C4-2B (cell line): ENCODE results near the gene COX17.
A peak's percentile ranks its signal among the peaks of the same experiment; 100 is the strongest.

Experiments used
- H3K27ac ChIP-seq: fragments of 450-650 bp; 2 replicates; pipeline ENCODE4 v1.5.1; 2017
- ZFX ChIP-seq: fragments of 450-650 bp; IDR thresholded peaks from 2 replicates; pipeline ENCODE4 v1.6.1; 2017
- TF ChIP-seq, protein P1 (sequence below): fragments of 450-650 bp; conservative IDR thresholded peaks from 2 replicates; pipeline ENCODE4 v1.5.1; 2017; ENCODE audit warnings: mild to moderate bottlenecking

COX17 gene

GRCh38 chr3:119639494-119640350 is 37.5 kb downstream of the COX17 start:
- no peak for TF ChIP-seq ZFX
- TF ChIP-seq, protein P1, sequence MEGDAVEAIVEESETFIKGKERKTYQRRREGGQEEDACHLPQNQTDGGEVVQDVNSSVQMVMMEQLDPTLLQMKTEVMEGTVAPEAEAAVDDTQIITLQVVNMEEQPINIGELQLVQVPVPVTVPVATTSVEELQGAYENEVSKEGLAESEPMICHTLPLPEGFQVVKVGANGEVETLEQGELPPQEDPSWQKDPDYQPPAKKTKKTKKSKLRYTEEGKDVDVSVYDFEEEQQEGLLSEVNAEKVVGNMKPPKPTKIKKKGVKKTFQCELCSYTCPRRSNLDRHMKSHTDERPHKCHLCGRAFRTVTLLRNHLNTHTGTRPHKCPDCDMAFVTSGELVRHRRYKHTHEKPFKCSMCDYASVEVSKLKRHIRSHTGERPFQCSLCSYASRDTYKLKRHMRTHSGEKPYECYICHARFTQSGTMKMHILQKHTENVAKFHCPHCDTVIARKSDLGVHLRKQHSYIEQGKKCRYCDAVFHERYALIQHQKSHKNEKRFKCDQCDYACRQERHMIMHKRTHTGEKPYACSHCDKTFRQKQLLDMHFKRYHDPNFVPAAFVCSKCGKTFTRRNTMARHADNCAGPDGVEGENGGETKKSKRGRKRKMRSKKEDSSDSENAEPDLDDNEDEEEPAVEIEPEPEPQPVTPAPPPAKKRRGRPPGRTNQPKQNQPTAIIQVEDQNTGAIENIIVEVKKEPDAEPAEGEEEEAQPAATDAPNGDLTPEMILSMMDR, result no peak
- H3K27ac ChIP-seq, result no peak overlapping the region

DNA sequence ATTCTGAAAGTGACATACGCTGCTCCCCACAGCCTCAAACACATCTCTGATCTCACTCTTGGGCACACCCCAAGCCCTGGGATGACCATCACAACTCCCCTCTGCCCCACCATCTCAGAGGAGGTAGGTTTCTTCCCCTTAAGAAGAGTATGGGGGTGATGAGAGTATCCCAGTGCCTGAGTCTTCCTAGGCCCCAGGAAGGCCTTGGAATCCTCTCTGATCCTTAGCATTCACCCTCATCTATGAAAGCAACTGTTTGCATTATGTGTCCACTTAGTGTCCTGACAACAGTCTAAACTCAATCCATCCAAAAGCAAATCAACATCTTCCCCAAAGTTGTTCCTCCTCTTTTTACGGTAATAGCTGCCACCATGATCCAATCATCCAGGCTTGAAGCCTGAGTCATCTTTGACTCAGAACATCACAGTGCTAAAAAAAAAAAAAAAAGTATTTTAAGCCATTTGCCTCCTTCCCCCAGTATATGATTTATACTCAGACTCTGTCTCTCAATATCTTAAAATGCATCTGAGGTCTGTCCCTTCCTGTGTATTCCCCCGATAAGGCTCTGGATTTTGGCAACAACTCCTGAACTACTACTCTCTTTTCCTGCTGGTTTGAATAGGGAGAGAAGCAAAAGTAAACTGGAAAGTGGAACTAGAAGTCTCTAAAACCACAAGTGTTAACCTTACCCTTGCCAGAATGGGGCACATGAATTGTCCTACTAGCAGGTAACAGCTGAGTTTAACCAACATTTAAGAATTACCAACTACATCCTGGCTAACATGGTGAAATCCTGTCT is 39.3 kb downstream of the COX17 start:
- no peak overlapping the region for H3K27ac ChIP-seq
- TF ChIP-seq, protein P1, result no peak
- TF ChIP-seq ZFX, result no peak

- TF ChIP-seq ZFX, result no peak
- TF ChIP-seq, protein P1, result no peak
- no peak overlapping the region for H3K27ac ChIP-seq
These were observed 40.2 kb downstream of the COX17 start for GRCh38 chr3:119636891-119637611.

DNA sequence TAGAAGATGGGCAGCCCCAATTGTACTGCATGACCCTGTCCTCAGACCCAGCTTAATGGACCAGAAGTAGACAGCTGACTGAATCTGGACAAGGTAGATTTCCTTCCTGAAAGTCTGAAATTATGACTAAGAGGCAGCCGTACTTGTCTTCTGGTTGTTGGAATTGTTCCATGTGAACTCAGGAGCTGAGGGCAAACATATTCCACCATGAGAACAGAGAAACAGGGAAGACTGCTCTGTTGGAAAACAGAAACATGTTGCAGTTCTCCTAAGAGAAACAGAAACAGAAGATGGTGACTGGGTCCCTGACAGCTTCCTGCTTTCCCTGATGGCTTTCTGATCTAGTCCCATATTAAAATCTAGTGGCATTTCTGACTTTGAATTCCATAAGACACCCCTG is 41.0 kb downstream of the COX17 start:
- H3K27ac ChIP-seq, result peak overlapping the region; percentile 3; the same call in 1 of the 2 replicates
- TF ChIP-seq, protein P1, result no peak
- TF ChIP-seq ZFX, result no peak

DNA sequence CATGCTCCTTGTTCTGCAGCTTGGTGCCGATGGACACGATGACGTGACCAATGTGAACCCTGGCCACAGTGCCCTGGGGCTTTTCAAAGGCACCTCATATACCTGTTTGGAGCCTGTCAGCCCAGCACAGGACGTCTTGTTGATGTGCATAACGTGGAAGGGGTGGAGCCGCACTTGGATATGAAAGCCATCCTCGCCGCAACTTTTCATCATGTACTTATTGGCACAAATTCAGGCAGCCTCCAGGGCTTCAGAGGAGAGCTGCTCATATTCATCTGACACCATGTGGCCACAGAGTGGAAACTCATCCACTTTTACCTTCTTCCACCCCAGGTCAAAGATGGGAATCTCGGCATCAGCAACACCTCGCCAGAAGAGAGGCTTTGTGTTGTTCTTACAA is 41.5 kb downstream of the COX17 start:
- TF ChIP-seq ZFX, result no peak
- TF ChIP-seq, protein P1, result no peak
- H3K27ac ChIP-seq, result peak overlapping the region; percentile 3; the same call in 1 of the 2 replicates

- no peak for TF ChIP-seq ZFX
- TF ChIP-seq, protein P1, result no peak
- H3K27ac ChIP-seq, result no peak overlapping the region
These were observed 44.4 kb downstream of the COX17 start for GRCh38 chr3:119632829-119633228.
